Anterior cingulate cortex (tissue), 58 donors: ENCODE data around the gene ITGB5.

ENCODE experiments used
- DNase-seq, 58 donors: peaks; one replicate each; lab custom pipeline; 2025; lab: John Stamatoyannopoulos, UW

The ITGB5 gene

GRCh38 chr3:124714223-124714853 is 172.8 kb downstream of the ITGB5 start:
- DNase-seq, result no peak
